ENCODE data around the gene CDC40.
"Not testable (repeated sequence)": the region's sequence is repeated elsewhere in the genome, so short reads cannot be mapped to it uniquely, and the experiment has no call there.

The CDC40 gene

GRCh38 chr6:110271732-110272022 lies 91.5 kb downstream of the CDC40 start:
- no peak for DNase-seq (ENCODE audit: low spot score)

- DNase-seq (ENCODE audit: low spot score): not testable (repeated sequence)
Measured at GRCh38 chr6:110272781-110273180, 92.6 kb downstream of the CDC40 start.

- no peak for DNase-seq (ENCODE audit: low spot score)
Measured at GRCh38 chr6:110277100-110277665, 97.0 kb downstream of the CDC40 start.
